Inflammatory macrophage treated with lipopolysaccharide for 4 hours (primary cell): ENCODE results near the gene DDX50.

Experiments used
- DNase-seq: peaks from one replicate; pipeline ENCODE4 v3.0.0-alpha.2; 2020

DDX50 gene

DNA sequence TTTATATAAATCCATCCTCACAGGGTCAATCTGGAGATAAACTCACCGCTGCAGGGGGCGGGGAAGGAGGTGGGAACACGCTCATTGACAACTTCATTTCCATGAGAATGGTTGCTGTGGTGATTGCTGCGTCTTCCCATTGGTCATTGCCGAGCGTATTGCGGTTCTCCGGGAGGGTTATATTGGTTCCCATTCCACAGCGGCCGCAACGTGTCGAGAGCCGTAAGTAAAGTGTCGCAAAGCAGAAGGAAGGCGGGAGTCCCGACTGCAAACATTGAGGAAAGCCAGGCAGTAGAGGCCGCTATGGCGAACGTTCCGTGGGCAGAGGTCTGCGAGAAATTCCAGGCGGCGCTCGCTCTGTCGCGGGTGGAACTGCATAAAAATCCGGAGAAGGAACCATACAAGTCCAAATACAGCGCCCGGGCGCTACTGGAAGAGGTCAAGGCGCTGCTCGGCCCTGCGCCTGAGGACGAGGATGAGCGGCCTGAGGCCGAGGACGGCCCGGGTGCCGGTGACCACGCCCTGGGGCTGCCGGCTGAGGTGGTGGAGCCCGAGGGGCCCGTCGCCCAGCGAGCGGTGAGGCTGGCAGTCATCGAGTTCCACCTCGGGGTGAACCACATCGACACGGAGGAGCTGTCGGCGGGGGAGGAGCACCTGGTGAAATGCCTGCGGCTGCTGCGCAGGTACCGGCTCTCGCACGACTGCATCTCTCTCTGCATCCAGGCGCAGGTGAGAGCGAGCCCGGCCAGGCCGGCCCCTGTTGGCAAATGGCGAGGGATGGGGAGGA, 87.6 kb downstream of the DDX50 start, which contains the start of gene KIFBP:
Gene KIFBP, plus strand, starts transcription at position 274 of the 787 bp plus-strand sequence. Its CDS starts 30 bp downstream, at position 304.
- peak; percentile 97 for DNase-seq

DNA sequence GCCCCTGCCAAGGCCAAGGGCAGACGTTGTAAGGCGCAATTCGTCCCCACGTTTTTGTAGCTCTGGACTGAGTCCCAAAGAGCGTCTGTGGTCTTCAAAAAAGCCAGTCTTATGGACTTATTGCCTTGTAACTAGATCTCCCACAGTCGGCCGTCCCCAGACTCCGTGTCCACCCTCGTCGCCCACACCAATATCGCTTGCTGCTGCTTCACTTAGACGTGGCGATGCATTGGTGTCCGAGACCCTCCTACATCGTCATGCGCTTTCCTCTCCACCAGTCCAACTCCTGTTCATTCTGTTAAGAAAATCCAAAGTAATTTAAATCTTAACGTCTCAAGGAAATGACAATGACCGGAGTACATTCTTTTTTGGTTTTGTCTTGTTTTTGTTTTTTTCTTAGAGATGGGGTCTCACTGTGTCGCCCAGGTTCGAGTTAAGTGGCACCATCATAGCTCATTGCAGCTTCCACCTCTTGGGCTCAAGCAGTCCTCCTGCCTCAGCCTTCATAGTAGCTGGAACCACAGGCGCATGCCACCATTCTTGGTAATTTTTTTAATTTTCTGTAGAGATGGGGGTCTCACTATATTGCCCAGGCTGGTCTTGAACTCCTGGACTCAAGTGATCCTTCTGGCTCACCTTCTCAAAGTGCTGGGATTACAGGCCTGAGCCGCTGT, 88.3 kb downstream of the DDX50 start:
- peak; percentile 8 for DNase-seq

DNA sequence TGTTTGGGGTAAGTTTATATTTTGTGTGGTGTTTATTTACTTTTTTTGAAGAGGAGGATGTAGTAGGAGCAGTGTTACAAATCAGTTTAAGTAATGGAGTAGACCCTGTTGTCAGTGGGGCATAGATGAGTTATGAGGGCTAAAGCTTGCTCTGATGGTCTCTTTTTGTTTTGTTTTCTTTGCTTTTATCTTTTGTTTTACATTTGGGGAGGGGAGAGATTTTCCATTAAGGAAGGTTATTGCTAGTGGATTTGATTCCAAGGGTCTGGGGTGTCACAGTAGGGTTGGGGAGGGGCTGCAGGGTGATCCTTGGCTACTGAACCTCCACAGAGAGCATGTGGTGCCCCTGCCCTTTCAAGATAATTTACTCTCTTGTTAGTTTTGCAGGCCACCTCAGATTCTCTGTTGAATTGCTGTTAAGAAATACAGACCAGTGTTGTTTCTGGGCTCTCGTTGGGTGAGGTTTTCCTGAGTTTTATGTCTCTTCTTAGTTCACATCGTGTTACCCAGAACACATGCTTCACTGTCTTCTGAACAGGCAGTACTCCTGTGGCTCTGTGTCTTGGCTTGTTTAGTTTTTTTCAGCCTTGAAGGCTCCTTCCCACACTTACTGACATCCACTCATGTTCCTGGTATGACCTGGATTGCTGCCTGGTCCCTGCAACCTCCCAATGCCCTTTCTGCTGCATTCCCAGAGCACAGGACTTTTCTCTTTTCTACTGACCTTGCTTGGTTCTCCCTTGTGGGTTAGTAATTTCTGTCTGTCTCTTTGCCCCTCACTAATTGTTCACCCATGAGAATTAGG, 91.7 kb downstream of the DDX50 start:
- no peak for DNase-seq
